GM13977 (cell line): Measurements from ENCODE around the gene ZIM2.

Experiments
- DNase-seq: peaks from one replicate; pipeline ENCODE4 v3.0.0; 2012; ENCODE audit warnings: low spot score
- CTCF ChIP-seq: IDR thresholded peaks from 2 replicates; pipeline ENCODE4 v1.5.1; 2012; ENCODE audit warnings: mild to moderate bottlenecking, control low read depth; ENCODE audit not compliant: insufficient read depth; ENCODE audit errors: extremely low read depth, missing control alignments
- in situ Hi-C: fragments of 300-500 bp; cut with MboI; formaldehyde crosslinking; loops from one replicate; pipeline ENCODE4 v1.12.0; 2022; ENCODE audit warnings: low sequenced_read_pairs, low pct_unique_long_range_greater_than_20kb, mixed read lengths, inconsistent platforms; ENCODE audit not compliant: unreplicated experiment

ZIM2 gene

GRCh38 chr19:56836059-56836458, 4.5 kb downstream of the ZIM2 start:
- no peak for DNase-seq
- in situ Hi-C loops, result no loop called here
- no peak for TF ChIP-seq CTCF

- DNase-seq, result no peak
- in situ Hi-C loops, result no loop called here
- TF ChIP-seq CTCF, result no peak
Observed at GRCh38 chr19:56835401-56835800, 5.1 kb downstream of the ZIM2 start.

GRCh38 chr19:56834564-56835375, 5.8 kb downstream of the ZIM2 start:
- in situ Hi-C loops, result no loop called here
- TF ChIP-seq CTCF, result no peak
- DNase-seq, result no peak

GRCh38 chr19:56832352-56832928, 8.1 kb downstream of the ZIM2 start:
- in situ Hi-C loops, result no loop called here
- DNase-seq, result no peak
- no peak for TF ChIP-seq CTCF

GRCh38 chr19:56831255-56831654, 9.3 kb downstream of the ZIM2 start:
- TF ChIP-seq CTCF, result no peak
- no peak for DNase-seq
- in situ Hi-C loops, result no loop called here

- in situ Hi-C loops, result no loop called here
- no peak for DNase-seq
- no peak for TF ChIP-seq CTCF
Observed at GRCh38 chr19:56829596-56829995, 10.9 kb downstream of the ZIM2 start.

- no peak for DNase-seq
- TF ChIP-seq CTCF, result no peak
- in situ Hi-C loops, result no loop called here
Observed at GRCh38 chr19:56827708-56828107, 12.8 kb downstream of the ZIM2 start.
